Stimulated activated CD4-positive, alpha-beta T cell treated with anti-CD3 and anti-CD28 coated beads, Interleukin-15, amount 100 ng/mL, for 1 hour (primary cell): Measurements from ENCODE around the gene TPK1.

ENCODE experiments used
- DNase-seq, 2 donors: peaks; one replicate each; pipeline ENCODE4 v3.0.0-alpha.2; 2020; ENCODE audit warnings: low read depth in 1 of 2, low spot score in 1 of 2

Gene TPK1

GRCh38 chr7:144415858-144416257 lies 420.0 kb downstream of the TPK1 start:
- no peak for DNase-seq

GRCh38 chr7:144414815-144415214 lies 421.0 kb downstream of the TPK1 start:
- DNase-seq = no peak

GRCh38 chr7:144410441-144410840 lies 425.4 kb downstream of the TPK1 start:
- no peak for DNase-seq

GRCh38 chr7:144408121-144408520 lies 427.7 kb downstream of the TPK1 start:
- no peak for DNase-seq

GRCh38 chr7:144407266-144407931 lies 428.5 kb downstream of the TPK1 start:
- no peak for DNase-seq

- DNase-seq = no peak
Observed at GRCh38 chr7:144404946-144405345, 430.9 kb downstream of the TPK1 start.

- no peak for DNase-seq
Observed at GRCh38 chr7:144403649-144404061, 432.2 kb downstream of the TPK1 start, which contains the start of gene NOBOX. TSS of gene NOBOX (minus strand) at chr7:144403693.

GRCh38 chr7:144403102-144403501 lies 432.8 kb downstream of the TPK1 start:
- no peak for DNase-seq
